NCI-H2029 (cell line): Measurements from ENCODE around the gene MRPS33.
A peak's percentile ranks its signal among the peaks of the same experiment; 100 is the strongest.
"Not testable (repeated sequence)": the region's sequence is repeated elsewhere in the genome, so short reads cannot be mapped to it uniquely, and the experiment has no call there.

Experiments
- DNase-seq: peaks from one replicate; lab custom pipeline; 2025; lab: John Stamatoyannopoulos, UW

Gene MRPS33

DNA sequence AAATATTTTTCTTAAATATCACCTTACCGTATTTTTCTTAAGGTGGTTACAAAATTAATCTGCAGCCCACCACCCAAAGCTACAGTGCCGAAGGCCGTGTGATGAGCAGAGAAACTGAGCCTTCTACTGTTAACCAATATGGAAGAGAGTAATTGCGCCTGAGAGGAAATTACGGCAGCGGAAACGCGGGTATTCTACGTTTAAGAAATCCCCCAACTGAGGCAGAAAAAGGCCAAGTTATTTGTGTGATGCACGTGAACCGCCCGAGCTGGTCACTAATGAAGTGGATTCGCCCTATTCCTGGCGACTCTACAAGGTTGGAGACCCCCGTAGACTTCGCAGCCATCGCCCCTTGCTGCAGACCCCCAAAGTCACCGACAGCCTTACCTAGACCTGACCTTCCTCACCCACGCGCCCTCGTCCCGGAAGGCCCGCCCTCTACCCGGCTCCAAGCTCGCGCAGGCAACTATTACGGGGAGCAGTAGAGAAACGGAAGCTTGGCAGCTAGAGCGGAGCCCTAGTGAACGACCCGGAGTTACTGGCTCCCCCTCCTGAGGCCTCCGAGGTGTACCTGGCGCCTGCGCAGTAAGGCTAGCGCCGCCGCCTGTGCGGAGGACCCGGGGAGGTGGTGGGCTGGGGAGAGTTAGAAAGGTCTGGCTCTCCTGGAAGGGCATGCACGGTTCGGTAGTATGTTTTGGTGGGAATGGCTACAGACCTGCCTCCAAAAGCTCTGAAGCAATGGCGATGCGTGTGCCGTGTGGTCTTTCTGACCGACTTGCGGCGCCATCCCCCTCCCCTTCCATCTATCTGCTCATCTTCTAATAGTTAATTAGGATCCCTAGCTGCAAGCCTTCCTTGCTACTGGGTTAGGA lies at the start of gene MRPS33:
MRPS33 (minus strand) TSS at position 429 of the 872 bp plus-strand sequence. CDS start 4,319 bp downstream, outside the sequence.
- peak; percentile 97 for DNase-seq

DNA sequence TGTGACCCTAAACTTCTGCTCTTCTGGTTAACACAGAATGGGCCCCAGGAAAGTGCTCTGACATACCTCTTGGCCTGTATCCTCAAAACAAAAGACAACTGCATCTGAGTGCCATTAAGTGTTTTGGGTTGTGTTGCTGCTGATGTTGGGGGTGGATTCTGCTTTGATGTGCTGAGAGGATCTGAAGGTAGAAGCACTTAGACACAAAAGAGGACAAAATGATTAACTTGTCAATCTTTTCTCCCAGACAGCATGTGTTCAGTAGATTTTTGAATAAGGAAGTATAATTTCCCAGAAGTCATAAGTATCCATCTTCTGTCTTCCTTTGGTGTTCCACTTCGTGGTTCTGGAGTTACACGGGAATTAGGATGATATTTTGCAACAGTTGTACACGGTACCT lies 43.0 kb upstream of the MRPS33 start:
- DNase-seq, result no peak

DNA sequence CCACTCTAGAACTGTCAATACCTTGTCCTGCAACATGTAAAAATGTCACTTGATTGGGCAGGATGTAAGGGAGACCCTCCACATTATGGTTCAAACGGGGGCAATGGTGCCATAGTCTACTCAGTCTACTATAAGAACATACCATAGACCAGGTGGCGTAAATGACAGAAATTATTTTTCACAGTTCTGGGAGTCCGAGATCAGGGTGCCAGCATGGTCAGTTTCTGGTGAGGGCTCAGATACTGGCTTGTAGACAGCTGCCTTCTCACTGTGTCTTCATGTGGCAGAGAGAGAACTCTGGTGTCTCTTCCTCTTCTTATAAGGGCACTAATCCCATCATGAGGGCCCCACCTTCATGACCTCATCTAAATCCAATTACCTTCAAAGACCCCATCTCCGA lies 40.4 kb upstream of the MRPS33 start:
- no peak for DNase-seq

DNA sequence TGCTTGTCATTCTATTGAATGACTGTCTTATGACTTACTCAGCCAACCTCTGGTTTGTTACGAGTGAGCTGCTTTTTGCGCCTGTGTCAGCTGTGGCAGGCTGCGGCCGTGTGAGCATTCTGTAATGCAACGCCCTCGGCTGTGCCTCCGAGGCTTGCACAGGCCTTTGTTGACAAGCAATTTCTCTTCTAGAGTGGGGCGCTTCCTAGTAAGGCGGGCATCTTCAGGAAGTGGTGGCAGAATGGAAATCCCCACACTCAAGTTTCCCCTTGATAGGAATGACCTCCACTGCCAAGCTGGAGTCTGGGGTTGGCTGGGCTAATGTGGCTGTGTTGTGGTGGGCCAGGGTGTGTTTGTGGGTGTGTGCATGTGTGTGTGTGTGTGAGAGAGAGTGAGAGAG lies 38.9 kb upstream of the MRPS33 start:
- DNase-seq, result no peak

DNA sequence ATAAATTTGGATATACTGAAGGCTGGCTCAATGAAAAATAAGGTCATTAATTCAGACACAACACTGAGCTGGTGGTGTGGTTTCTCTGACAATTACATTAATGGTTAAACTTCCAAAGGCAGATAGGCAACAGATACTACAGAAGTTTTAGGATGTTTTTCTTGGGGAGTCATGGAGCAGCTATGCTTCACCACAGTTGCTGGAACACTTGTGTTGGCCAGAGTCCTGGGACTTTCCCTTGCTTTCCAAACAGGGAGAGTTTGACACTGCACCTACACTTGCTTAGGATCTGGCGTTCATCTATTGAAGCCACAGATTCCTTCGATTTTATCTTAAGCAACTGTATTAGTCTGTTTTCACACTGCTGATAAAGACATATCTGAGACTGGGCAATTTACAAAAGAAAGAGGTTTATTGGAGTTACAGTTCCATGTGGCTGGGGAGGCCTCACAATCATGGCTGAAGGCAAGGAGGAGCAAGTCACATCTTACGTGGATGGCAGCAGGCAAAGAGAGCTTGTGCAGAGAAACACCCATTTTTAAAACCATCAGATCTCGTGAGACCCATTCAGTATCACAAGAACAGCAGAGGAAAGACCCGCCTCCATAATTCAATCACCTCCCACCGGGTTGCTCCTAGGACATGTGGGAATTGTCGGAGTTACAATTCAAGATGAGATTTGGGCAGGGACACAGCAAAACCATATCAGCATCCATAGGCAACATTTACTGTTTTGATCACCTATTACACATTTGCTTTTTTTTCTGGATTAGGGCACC lies 31.3 kb upstream of the MRPS33 start:
- DNase-seq, result no peak

DNA sequence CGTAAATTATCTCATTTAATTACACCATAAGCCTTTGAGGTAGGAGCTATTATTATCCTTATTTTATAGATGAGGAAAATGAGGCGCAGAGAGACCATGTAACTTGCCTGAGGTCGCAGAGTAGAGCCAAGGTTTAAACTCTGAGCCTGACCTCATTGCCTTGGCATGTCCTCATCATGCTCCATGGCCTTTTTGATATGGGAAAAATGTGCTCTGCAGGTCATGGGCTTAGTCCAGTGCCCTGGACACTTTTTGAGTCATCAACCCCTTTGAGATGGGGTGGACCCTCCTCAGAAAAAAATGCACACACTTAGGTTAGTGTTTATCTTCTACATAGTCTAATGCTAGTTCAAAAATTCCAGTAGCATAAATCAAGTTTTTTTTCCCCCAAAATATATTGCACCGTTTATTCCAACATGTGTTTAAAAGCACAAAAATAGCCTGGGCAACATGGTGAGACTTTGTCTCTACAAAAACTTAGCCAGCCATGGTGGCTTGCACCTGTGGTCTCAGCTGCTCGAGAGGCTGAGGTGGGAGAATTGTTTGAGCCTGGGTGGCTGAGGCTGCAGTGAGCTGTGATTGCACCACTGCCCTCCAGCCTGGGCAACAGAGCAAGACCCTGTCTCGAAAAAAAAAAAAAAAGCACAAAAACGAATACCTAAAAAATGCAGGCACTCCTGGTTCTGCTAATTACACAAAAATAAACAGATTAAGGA lies 30.5 kb upstream of the MRPS33 start:
- DNase-seq, result no peak

DNA sequence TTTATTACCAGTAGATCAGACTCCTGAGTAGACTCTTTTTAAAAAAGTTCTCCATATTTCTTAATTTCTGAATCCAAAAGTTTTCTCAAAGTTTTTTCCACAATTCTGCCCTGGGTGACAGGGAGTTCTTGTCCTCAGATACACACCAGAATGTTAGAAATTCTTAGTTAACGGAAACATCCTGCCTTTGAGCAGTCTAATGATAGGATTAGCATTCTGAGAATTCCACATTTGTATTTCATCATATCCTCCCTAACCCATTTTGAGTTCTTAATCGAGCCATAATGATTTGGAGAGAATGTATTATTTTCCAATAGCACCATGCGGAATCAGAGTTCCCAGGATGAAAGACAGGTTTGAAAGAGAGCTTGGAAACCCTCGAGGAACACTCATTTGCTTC lies 28.9 kb upstream of the MRPS33 start:
- DNase-seq, result no peak

DNA sequence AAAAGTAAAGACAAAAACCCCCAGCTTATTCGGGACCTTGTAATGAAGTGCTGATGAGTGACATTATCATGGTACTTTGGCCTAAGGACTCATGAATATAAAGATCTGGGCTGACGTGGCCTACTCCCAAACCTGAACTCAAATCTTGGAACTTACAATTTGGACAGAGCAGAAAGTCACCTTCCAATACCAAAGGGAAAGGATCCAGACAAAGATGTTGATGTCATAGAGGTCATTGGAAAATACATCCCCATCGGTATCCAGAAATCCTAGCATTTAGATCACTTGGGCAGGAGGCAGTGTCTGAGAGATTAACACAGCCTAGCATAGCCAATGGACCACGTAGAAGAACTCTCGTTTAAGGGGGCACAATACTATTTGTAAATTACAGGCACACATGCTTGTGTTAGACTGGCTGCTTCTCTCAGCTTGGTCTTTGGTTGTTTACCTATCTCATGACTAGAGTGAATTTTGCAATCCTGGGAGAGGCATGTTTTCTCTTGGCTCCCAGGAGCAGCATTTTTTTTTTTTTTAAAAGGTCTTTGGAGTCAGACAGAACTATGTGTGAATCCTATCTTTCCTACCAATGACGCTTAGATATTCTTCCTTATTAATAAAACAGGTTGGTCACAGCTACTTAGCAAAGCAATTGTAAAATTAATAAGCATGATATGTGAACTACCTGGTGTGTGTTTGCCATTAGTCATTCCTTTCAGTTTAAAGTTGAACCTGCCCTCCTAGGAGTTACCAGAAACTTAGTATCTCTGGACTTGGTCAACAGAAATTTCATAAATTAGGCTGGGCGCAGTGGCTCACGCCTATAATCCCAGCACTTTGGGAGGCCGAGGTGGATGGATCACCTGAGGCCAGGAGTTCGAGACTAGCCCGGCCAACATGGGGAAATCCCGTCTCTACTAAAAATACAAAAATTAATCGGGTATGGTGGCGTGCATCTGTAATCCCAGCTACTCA lies 27.8 kb upstream of the MRPS33 start:
- no peak for DNase-seq

DNA sequence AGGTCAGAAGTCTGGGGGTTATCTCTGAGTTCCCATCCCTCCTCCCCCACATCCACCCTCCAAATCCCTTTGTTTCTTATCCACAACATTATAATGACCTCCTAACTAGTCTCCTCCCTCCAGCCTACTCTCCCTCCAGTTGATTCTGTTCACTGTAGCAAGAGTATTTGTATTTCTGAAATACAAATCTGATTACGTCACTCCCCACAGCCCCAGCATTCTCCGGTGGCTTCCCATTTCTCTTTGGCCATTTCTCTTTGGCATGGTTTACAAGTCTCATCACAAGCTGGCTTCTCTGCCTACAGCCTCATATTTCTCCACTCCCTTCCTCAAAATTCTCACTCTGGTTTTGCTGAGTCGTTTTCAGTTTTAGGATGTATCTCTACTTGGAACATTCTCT lies 24.6 kb upstream of the MRPS33 start:
- no peak for DNase-seq

DNA sequence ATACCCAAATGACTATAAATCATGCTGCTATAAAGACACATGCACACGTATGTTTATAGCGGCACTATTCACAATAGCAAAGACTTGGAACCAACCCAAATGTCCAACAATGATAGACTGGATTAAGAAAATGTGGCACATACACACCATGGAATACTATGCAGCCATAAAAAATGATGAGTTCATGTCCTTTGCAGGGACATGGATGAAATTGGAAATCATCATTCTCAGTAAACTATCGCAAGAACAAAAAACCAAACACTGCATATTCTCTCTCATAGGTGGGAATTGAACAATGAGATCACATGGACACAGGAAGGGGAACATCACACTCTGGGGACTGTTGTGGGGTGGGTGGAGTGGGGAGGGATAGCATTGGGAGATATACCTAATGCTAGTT lies 23.3 kb upstream of the MRPS33 start:
- DNase-seq, result not testable (repeated sequence)

DNA sequence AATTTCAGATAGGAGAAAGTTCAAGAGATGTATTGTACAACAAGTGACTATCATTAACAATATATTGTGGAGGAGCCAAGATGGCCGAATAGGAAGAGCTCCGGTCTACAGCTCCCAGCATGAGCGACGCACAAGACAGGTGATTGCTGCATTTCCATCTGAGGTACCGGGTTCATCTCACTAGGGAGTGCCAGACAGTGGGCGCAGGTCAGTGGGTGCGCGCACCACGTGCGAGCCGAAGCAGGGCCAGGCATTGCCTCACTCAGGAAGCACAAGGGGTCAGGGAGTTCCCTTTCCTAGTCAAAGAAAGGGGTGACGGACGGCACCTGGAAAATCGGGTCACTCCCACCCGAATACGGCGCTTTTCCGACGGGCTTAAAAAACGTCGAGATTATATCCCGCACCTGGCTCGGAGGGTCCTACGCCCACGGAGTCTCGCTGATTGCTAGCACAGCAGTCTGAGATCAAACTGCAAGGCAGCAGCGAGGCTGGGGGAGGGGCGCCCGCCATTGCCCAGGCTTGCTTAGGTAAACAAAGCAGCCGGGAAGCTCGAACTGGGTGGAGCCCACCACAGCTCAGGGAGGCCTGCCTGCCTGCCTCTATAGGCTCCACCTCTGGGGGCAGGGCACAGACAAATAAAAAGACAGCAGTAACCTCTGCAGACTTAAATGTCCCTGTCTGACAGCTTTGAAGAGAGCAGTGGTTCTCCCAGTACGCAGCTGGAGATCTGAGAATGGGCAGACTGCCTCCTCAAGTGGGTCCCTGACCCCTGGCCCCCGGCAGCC lies 18.0 kb upstream of the MRPS33 start:
- not testable (repeated sequence) for DNase-seq

DNA sequence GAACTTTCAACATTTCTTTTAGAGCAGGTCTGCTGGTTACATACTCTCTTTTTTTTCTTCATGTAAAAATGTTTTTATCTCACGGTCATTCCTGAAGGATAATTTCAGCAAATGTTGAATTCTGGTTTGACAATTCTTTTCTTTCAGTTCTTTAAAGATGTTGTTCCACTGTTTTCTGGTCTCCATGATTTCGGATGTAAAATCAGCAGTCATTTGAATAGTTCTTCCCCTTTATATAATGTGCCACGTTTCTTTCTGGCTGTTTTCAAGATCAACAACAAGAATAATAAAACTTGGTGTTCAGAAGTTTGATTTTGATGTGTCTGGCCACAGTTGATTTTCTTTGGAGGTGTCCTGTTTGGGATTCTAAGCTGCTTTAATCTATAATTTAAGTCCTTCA lies 14.0 kb upstream of the MRPS33 start:
- DNase-seq, result no peak

DNA sequence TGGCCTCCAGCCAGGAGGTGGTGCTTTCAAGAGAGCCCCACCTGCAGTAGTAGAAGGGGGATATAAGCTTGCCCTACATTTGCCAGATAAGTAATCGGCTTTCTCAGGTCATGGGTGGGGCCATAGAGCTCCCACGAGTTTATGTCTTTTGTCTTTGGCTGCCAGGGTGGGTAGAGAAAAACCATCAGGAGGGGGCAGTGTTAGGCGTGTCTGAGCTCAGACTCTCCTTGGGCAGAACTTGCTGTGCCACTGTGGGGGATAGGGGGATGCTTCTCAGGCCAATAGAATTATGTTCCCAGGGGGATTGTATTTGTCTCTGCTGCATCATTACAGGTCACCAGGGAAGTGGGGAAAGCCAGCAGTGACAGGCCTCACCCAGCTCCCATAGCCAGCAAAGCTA lies 12.3 kb upstream of the MRPS33 start:
- no peak for DNase-seq

DNA sequence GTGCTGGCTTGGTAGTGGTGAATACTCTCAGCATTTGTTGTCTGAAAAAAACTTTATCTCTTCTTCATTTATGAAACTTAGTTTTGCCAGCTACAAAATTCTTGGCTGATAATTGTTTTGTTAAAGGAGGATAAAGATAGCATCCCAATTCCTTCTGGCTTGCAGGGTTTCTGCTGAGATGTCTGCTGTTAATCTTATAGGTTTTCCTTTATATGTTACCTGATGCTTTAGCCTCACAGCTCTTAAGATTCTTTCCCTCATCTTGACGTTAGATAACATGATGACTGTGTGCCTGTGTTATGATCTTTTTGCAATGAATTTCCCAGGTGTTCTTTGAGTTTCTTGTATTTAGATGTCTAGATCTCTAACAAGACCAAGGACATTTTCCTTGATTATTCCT lies 9.9 kb upstream of the MRPS33 start:
- DNase-seq, result no peak

DNA sequence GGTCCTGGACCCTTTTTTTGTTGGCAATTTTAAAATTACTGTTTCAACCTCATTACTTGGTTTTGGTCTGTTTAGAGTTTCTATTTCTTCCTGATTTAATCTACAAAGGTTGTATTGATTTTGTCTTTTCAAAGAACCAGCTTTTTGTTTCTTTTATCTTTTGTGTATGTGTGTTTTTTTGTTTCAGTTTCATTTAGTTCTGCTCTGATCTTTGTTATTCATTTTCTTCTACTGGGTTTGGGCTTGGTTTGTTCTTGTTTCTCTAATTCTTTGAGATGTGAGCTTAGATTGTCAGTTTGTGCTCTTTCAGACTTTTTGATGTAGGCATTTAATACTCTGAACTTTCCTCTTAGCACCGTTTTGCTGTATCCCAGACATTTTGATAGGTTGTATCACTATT lies 8.5 kb upstream of the MRPS33 start:
- no peak for DNase-seq

DNA sequence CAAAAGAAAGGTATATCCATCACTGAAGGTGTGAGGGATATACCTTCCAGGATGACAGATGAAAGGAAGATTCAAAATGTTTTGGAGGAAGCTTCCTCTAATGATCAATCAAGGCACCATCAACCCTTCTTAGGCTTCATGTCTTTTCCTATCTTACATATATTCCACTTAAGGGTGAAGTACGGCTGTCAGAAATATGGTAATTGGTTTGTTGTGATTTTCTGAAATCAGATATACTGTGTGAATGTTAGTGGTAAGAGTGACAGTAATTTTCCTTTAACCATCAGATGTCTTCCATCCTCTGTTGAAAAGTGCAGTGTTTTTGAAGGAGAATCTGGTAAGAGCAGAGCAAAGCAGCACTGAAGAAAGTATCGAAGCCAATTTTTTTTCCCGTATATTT lies 2.8 kb upstream of the MRPS33 start:
- DNase-seq, result no peak

DNA sequence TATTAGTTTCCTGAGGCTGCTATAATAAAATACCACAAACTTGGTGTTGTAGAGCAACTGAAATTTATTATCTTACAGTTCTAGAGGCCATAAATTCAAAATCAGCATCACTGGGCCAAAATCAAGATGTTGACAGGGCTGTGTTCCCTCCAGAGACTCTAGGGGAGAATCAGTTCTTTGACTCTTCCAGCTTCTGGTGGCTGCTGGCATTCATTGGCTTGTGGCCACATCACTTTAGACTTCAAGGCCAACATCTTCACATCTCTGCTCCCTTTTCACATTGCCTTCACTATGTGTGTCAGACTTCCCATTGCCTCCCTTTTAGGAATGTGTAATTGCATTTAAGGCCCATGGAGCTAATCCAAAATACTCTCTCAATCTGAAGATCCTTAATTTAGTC lies 1.6 kb upstream of the MRPS33 start:
- no peak for DNase-seq

DNA sequence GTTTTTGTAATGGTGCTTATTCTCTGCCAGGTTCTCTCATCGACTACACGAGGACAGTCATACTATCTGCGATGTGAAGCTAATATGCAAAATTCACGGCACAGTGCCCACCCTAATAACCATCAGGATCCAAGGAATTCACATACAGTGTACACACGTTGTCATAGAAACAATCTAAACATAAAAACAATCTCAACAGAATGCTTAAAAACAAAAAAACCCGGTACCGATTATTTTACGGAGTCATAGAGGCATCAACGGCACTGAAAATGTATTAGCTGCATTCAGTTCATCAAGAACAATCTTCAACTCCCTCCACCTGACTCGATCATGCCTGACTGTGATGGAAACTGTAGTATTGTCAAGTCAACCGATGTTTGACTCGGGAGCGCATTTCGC lies 628 bp downstream of the MRPS33 start:
- DNase-seq, result peak; percentile 34

DNA sequence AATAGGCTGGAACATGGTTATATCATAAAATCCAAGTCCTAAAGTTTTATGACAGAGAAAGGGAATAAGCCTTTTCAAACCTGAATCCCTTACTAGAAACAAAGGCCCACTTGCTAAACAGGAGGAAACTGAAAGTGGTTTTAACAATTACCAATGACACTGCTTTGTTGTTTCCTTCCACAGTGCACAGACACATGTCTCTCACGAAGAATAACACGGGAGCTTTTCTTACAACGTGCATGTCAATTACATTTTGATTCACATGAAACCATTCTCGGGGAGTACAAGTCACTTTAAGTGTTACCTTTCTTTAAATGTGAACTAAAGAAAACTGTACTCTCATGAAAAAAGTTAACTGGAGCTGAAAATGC lies 1.4 kb downstream of the MRPS33 start:
- no peak for DNase-seq

DNA sequence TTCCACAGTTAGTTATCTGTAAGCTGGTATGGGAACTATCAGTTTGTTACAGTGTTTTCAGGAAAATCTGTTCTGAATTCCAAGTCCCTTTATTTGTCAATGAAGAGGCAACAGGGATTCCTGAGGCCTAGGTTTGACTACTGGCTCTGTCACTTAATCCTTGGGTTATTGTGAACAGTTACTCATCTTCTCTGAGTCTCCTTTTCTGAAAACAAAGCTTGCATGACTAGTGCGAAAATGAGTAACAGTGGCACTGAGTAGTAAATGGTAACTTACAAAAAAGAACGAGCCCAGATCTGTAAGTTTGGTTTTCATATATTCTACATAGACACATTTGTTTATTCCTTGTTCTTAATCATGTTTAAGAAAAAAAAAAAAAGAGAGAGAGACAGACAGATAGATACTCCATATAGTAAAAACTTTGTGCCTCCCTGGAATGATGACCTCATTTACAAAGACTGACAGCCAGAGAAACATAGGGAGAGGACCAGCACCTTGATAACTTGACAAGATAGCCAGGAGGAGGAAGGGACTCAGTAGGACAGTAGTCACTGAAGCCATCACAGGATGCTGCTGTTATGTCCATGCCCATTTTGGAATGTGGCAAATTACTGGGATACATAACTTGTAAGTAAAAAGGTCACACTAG lies 1.9 kb downstream of the MRPS33 start:
- DNase-seq, result no peak
